Sigmoid colon (tissue), 7 donors: ENCODE measurements around the gene LTO1. TPM values are rescaled to one million over a fixed set of nuclear protein-coding genes. Genes with fewer than 3 reads are reported as not detected.
"Not testable (repeated sequence)": the region's sequence is repeated elsewhere in the genome, so short reads cannot be mapped to it uniquely, and the experiment has no call there.

ENCODE experiments used
- DNase-seq: peaks from one replicate; pipeline ENCODE4 v3.0.0-alpha.2; 2019
- H3K27ac ChIP-seq, 4 donors: fragments of 200-600 bp; sonication (generic); one replicate each; pipeline ENCODE4 v1.5.1; 2016 to 2019; ENCODE audit warnings: mild to moderate bottlenecking in 1 of 4
- H3K27me3 ChIP-seq, 3 donors: fragments of 200-600 bp; sonication (generic); one replicate each; pipeline ENCODE4 v1.5.1; 2019; ENCODE audit warnings: mild to moderate bottlenecking in 1 of 3
- H3K36me3 ChIP-seq, 4 donors: fragments of 200-600 bp; sonication (generic); one replicate each; pipeline ENCODE4 v1.5.1; 2016 to 2019
- H3K4me1 ChIP-seq, 4 donors: fragments of 200-600 bp; sonication (generic); one replicate each; pipeline ENCODE4 v1.5.1; 2017 to 2019
- H3K4me3 ChIP-seq, 4 donors: fragments of 200-600 bp; sonication (generic); one replicate each; pipeline ENCODE4 v1.5.1; 2017 to 2019; ENCODE audit warnings: mild to moderate bottlenecking in 2 of 4, moderate library complexity in 1 of 4
- H3K9me3 ChIP-seq, 4 donors: fragments of 200-600 bp in 3 of 4; sonication (generic) in 3 of 4; one replicate each; pipeline versions ENCODE4 v1.5.1 to v1.6.1; 2013 to 2019
- EP300 ChIP-seq, 4 donors: sonication (generic); formaldehyde crosslinking; IDR thresholded peaks; one replicate each; pipeline ENCODE4 v1.6.1; 2017; ENCODE audit warnings: antibody characterized with exemption in 4 of 4
- POLR2A ChIP-seq, 2 donors: fragments of 450-650 bp; IDR thresholded peaks; one replicate each; pipeline ENCODE4 v1.6.1; 2016; ENCODE audit warnings: antibody characterized with exemption in 2 of 2, mild to moderate bottlenecking in 2 of 2, moderate library complexity in 2 of 2
- POLR2AphosphoS5 ChIP-seq, 4 donors: sonication (generic); formaldehyde crosslinking; IDR thresholded peaks; one replicate each; pipeline ENCODE4 v1.6.1; 2017; ENCODE audit warnings: antibody characterized with exemption in 4 of 4
- WGBS, 2 donors: extraction: QIAGEN DNeasy Blood & Tissue Kit; methylation state at CpG; one replicate each; pipeline ENCODE4 v1.1.7; 2013; 5-methylcytosine and 5-hydroxymethylcytosine counted together
- intact Hi-C: fragments of 100-400 bp; cut with DNase I; formaldehyde crosslinking; loops from one replicate; pipeline ENCODE4 v1.15.1; 2023
- polyA plus RNA-seq, 3 donors: library from polyadenylated mRNA; stranded (reverse); fragments of 200-250 nt; gene quantifications; one replicate each; pipeline ENCODE4 v1.2.3, GENCODE V29; 2013
- total RNA-seq, 4 donors: library from RNA; depleted of rRNA; stranded (reverse); fragments of >200 nt; gene quantifications; one replicate each; pipeline ENCODE4 v1.1.0, GENCODE V29; 2016
- TF ChIP-seq, protein P1 (sequence below), 4 experiments: fragments of 450-650 bp in 3 of 4; fragments of 200-600 bp in 1 of 4; IDR thresholded peaks; one replicate each; pipeline ENCODE4 v1.5.1; 2016 to 2019; ENCODE audit warnings: antibody characterized with exemption in 4 of 4, mild to moderate bottlenecking in 3 of 4, moderate library complexity in 2 of 4
- donor health status: healthy with polysubstance abuse.
- donor health status: Bipolar disorder and iron deficiency.
- donor health status: healthy.

Gene LTO1
- total and polyA plus RNA-seq, 7 donors, result 12.0 to 42.9 (median 20.2) TPM

DNA sequence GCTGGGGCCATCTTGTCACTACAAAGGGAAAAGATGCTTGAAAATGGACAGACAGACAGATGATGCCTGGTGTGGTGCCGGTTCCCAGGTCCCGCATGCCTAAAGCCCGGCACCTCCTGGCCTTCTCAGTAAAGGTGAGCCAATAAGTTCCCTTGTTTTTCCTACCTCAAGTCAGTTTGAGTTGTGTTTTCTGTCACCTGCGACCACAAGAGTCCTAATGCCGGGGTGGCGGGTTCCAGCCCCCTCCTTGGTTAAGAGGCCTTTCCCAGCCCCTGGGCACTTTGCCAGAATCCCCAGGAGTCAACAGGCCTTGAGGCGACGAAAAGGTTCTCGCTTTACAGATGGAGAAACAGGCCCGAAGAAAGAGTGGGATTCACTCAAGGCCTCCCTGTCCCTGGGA lies 19.6 kb upstream of the LTO1 start:
- Histone ChIP-seq H3K4me1 (no peaks in the 10 kb centered on the region), H3K4me3 (no peak overlapping the region), H3K9me3 (no peaks in the 10 kb centered on the region), H3K36me3 (no peaks in the 10 kb centered on the region), H3K27ac (no peak overlapping the region), H3K27me3 (peaks cover 0 to 19% (median 0%) of the 10 kb centered on the region in 3 donors)
- intact Hi-C loops, result no loop called here
- DNase-seq, result peak; percentile 45
- TF ChIP-seq, protein P1, sequence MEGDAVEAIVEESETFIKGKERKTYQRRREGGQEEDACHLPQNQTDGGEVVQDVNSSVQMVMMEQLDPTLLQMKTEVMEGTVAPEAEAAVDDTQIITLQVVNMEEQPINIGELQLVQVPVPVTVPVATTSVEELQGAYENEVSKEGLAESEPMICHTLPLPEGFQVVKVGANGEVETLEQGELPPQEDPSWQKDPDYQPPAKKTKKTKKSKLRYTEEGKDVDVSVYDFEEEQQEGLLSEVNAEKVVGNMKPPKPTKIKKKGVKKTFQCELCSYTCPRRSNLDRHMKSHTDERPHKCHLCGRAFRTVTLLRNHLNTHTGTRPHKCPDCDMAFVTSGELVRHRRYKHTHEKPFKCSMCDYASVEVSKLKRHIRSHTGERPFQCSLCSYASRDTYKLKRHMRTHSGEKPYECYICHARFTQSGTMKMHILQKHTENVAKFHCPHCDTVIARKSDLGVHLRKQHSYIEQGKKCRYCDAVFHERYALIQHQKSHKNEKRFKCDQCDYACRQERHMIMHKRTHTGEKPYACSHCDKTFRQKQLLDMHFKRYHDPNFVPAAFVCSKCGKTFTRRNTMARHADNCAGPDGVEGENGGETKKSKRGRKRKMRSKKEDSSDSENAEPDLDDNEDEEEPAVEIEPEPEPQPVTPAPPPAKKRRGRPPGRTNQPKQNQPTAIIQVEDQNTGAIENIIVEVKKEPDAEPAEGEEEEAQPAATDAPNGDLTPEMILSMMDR (IDR thresholded peaks at IDR 0.05), result no peak
- WGBS, 2 donors, result 86 to 91% methylated on average over 10 of the region's 10 CpGs

DNA sequence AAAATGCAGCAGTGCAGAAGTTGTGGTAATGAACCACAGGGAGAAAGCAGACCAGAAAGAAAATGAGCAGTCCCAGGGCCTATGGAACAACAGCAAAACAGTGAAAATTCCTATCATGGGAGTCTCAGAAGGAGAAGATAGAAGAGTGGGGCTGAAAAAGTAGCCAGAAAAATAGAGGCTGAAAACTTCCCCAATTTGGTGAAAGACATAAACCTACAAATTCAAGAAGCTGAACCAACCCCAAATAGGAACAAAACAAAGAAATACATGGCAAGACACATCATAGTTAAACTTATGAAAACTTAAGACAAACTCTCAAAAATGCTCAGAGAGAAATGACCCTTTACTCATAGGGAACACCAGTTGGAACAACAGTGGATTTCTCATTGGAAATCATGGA lies 17.3 kb upstream of the LTO1 start:
- no peak for TF ChIP-seq EP300 (IDR thresholded peaks at IDR 0.05)
- no peak for TF ChIP-seq POLR2AphosphoS5 (IDR thresholded peaks at IDR 0.05)
- no peak for TF ChIP-seq POLR2A (IDR thresholded peaks at IDR 0.05)
- TF ChIP-seq, protein P1 (IDR thresholded peaks at IDR 0.05), result no peak
- no peak overlapping the region for H3K4me3 ChIP-seq
- DNase-seq, result no peak
- intact Hi-C loops, result no loop called here
- no peaks in the 10 kb centered on the region for H3K9me3 ChIP-seq
- H3K4me1 ChIP-seq, result no peaks in the 10 kb centered on the region
- H3K27ac ChIP-seq, result no peak overlapping the region
- H3K27me3 ChIP-seq, result peaks cover 0 to 5% (median 0%) of the 10 kb centered on the region in 3 donors
- no peaks in the 10 kb centered on the region for H3K36me3 ChIP-seq

DNA sequence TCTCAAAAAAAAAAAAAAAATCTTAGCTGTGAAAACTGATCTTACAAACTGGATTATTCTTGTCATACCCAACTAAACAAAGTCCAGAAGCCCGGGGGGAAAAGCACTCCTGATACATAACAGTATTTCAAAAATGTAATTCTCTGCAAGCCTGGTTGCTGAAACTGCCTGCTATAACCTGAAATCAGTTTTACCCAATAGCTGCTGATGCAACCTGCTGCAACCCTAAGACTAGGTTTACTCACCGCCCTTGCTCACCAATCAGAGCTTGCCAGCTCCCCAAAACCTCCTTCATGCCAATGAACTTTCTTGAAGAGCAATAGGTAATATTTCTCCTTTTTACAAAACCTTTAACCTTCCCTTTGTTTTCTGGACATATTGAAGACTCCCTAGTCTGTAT lies 16.3 kb upstream of the LTO1 start:
- TF ChIP-seq, protein P1 (IDR thresholded peaks at IDR 0.05), result no peak
- TF ChIP-seq EP300 (IDR thresholded peaks at IDR 0.05) (no peak), POLR2A (IDR thresholded peaks at IDR 0.05) (no peak), POLR2AphosphoS5 (IDR thresholded peaks at IDR 0.05) (no peak)
- Histone ChIP-seq H3K9me3 (no peaks in the 10 kb centered on the region), H3K36me3 (no peaks in the 10 kb centered on the region), H3K4me3 (no peak overlapping the region), H3K4me1 (no peaks in the 10 kb centered on the region), H3K27me3 (peaks cover 0 to 3% (median 0%) of the 10 kb centered on the region in 3 donors), H3K27ac (no peak overlapping the region)
- 86 to 94% methylated on average over 2 of the region's 2 CpGs for WGBS, 2 donors
- intact Hi-C loops, result no loop called here
- peak; percentile 3 for DNase-seq

DNA sequence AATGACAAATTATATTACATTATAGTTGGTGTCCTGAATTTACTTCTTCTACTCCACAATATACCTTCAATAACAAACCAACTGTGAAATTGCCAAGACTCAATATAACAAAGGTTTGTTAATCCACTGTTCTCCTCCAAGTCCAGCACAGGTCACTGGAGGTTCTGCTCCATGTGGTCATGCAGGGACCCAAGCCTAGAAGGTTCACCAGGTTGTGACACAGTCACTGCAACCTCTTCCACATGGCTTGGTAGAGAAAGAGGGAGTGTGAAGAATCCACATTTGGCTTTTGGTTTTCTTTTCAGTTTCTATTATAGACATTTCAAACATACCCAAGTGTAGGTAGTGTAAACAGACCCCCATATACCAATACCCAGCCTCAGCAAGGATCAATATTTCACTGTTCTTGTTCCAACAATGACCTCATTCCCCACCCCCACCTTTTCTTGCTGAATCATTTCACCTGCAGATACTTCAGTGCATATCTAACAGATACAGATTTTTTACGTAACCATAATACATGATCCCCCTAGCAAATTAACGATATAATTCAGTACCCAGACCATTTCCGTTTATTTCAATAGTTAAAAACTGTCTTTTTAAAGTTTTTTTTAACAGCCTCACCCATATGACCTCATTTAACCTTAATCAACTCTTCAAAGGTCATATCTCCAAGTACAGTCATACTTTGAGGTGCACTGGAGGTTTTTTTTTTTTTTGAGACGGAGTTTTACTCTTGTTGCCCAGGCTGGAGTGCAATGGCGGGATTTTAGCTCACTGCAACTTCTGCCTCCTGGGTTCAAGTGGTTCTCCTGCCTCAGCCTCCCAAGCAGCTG lies 14.5 kb upstream of the LTO1 start:
- no peak overlapping the region for H3K4me3 ChIP-seq
- H3K9me3 ChIP-seq, result no peaks in the 10 kb centered on the region
- peaks cover 0 to 6% (median 5%) of the 10 kb centered on the region in 3 donors for H3K27me3 ChIP-seq
- peak; percentile 19 for DNase-seq
- intact Hi-C loops, result no loop called here
- H3K4me1 ChIP-seq, result peaks cover 0 to 9% (median 7%) of the 10 kb centered on the region in 4 donors
- H3K27ac ChIP-seq, result no peak overlapping the region
- no peaks in the 10 kb centered on the region for H3K36me3 ChIP-seq
- WGBS, 2 donors, result 84 to 91% methylated on average over 5 of the region's 5 CpGs
- TF ChIP-seq EP300 (IDR thresholded peaks at IDR 0.05) (no peak), POLR2A (IDR thresholded peaks at IDR 0.05) (no peak), POLR2AphosphoS5 (IDR thresholded peaks at IDR 0.05) (no peak)
- TF ChIP-seq, protein P1 (IDR thresholded peaks at IDR 0.05), result no peak

DNA sequence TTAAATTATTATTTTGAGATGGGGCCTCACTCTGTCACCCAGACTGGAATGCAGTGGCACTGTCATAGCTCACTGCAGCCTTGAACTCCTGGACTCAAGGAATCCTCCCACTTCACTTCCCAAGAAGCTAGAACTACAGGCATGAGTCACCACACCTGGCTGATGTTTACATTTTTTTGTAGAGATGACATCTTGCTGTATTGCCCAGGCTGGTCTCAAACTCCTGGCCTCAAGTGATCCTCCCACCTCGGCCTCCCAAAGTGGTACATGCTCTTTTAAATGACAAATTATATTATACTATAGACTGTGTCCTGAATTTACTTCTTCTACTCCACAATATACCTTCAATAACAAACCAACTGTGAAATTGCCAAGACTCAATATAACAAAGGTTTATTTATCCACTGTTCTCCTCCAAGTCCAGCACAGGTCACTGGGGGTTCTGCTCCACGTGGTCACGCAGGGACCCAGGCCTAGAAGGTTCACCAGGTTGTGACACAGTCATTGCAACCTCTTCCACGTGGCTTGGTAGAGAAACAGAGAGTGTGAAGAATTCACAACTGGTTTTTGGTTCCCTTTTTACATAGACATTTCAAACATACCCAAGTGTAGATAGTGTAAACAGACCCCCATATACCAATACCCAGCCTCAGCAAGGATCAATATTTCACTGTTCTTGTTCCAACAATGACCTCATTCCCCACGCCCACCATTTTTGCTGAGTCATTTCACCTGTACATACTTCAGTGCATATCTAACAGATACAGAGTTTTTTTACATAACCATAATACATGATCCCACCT lies 13.0 kb upstream of the LTO1 start:
- H3K27me3 ChIP-seq, H3K4me3 ChIP-seq, H3K27ac ChIP-seq, H3K36me3 ChIP-seq, intact Hi-C loops, H3K9me3 ChIP-seq, H3K4me1 ChIP-seq: not testable (repeated sequence)
- WGBS, 2 donors, result 39 to 56% methylated on average over 5 of the region's 5 CpGs
- peak; percentile 14 for DNase-seq
